ENCODE measurements around the gene TULP3. TPM values are rescaled to one million over a fixed set of nuclear protein-coding genes. Genes with fewer than 3 reads are reported as not detected.

TULP3 gene
- total RNA-seq, 1 donor from 2014 or later: 7.0 TPM

GRCh38 chr12:2884810-2885209, 5.9 kb upstream of the TULP3 start:
- H3K9me3 Mint-ChIP-seq: no peaks in the 10 kb centered on the region
- H3K27me3 Mint-ChIP-seq: no peaks in the 10 kb centered on the region
- no peak overlapping the region for H3K4me3 Mint-ChIP-seq
- peak overlapping the region; percentile 77 for H3K27ac Mint-ChIP-seq
- peaks cover 15% of the 10 kb centered on the region for H3K36me3 Mint-ChIP-seq (ENCODE audit: low read depth)
- TF ChIP-seq CTCF (IDR thresholded peaks at IDR 0.05): no peak
- H3K4me1 Mint-ChIP-seq: peaks cover 18% of the 10 kb centered on the region
- no peak for DNase-seq
- ChIA-PET POLR2A (interaction anchor here (0.6 to 0.9 kb wide), 5 partner anchors 8 to 1679 kb away, joined by 3 to 10 read pairs (median 5); partner anchors contain the start of genes FOXM1 and RHNO1), CTCF (interaction anchor here (0.9 to 1.0 kb wide), 2 partner anchors 17 to 157 kb away, joined by 3 to 4 read pairs; no protein-coding TSS in a partner anchor)
- intact Hi-C loops (cut with micrococcal nuclease): loop anchor here (1.0 to 2.0 kb wide), 3 partner anchors 8 to 156 kb away; partner anchors contain the start of genes FOXM1 and RHNO1
- ATAC-seq (ENCODE audit: low read depth): no peak

- Mint-ChIP-seq H3K4me3 (no peak overlapping the region), H3K36me3 (ENCODE audit: low read depth) (peaks cover 22% of the 10 kb centered on the region), H3K27ac (no peak overlapping the region), H3K4me1 (peaks cover 32% of the 10 kb centered on the region), H3K27me3 (no peaks in the 10 kb centered on the region), H3K9me3 (no peaks in the 10 kb centered on the region)
- ChIA-PET CTCF (no interaction called here), POLR2A (interaction anchor here (3.1 kb wide), 1 partner anchor 9 kb away, joined by 15 read pairs; the partner anchor contains the start of genes FOXM1 and RHNO1)
- intact Hi-C loops (cut with micrococcal nuclease): no loop called here
- TF ChIP-seq CTCF (IDR thresholded peaks at IDR 0.05): no peak
- ATAC-seq (ENCODE audit: low read depth) (no peak), DNase-seq (no peak)
Measured at GRCh38 chr12:2886768-2887450, 3.8 kb upstream of the TULP3 start.

GRCh38 chr12:2890001-2890387, 697 bp upstream of the TULP3 start:
- no peak for DNase-seq
- POLR2A ChIA-PET: interaction anchor here (0.5 to 2.7 kb wide), 10 partner anchors 10 to 983 kb away, joined by 3 to 28 read pairs (median 6); partner anchors contain the start of genes FKBP4, FOXM1, ITFG2 and PARP11
- Mint-ChIP-seq H3K27ac (peak overlapping the region; percentile 91), H3K4me3 (peak overlapping the region; percentile 95), H3K27me3 (no peaks in the 10 kb centered on the region), H3K36me3 (ENCODE audit: low read depth) (peaks cover 19% of the 10 kb centered on the region), H3K9me3 (no peaks in the 10 kb centered on the region), H3K4me1 (peaks cover 30% of the 10 kb centered on the region)
- intact Hi-C loops (cut with micrococcal nuclease): loop anchor here (1.0 kb wide), 3 partner anchors 13 to 95 kb away; partner anchors contain the start of genes FOXM1 and RHNO1
- TF ChIP-seq CTCF (IDR thresholded peaks at IDR 0.05): no peak
- ATAC-seq (ENCODE audit: low read depth): no peak
- CTCF ChIA-PET: interaction anchor here (0.6 to 1.4 kb wide), 3 partner anchors 13 to 54 kb away, joined by 3 to 4 read pairs (median 3); partner anchors contain the start of gene RHNO1

GRCh38 chr12:2891240-2892053, 756 bp downstream of the TULP3 start:
- DNase-seq: no peak
- no peak for TF ChIP-seq CTCF (IDR thresholded peaks at IDR 0.05)
- ATAC-seq (ENCODE audit: low read depth): peak; percentile 7
- intact Hi-C loops (cut with micrococcal nuclease): no loop called here
- H3K9me3 Mint-ChIP-seq: no peaks in the 10 kb centered on the region
- peak overlapping the region; percentile 91 for H3K27ac Mint-ChIP-seq
- ChIA-PET CTCF (no interaction called here), POLR2A (interaction anchor here (0.6 to 2.7 kb wide), 6 partner anchors 9 to 150 kb away, joined by 3 to 28 read pairs (median 7); partner anchors contain the start of genes FOXM1, ITFG2 and RHNO1)
- peaks cover 22% of the 10 kb centered on the region for H3K4me1 Mint-ChIP-seq
- peak overlapping the region; percentile 95 for H3K4me3 Mint-ChIP-seq
- H3K36me3 Mint-ChIP-seq (ENCODE audit: low read depth): peaks cover 15% of the 10 kb centered on the region
- no peaks in the 10 kb centered on the region for H3K27me3 Mint-ChIP-seq

Measured in activated B cell treated with CpG ODN at 0.5 μM for 24 hours (primary cell).